GM12875 (cell line): ENCODE results near the gene TNFSF4.

ENCODE experiments used
- H3K4me3 ChIP-seq: one replicate; pipeline ENCODE4 v1.5.1; 2011; ENCODE audit warnings: low read depth, low read length, control low read depth
- TF ChIP-seq, protein P1 (sequence below): IDR thresholded peaks from 2 replicates; pipeline ENCODE4 v1.5.1; 2011; ENCODE audit warnings: low read depth, mild to moderate bottlenecking, control low read depth, inconsistent platforms, low read length, moderate library complexity, borderline replicate concordance; ENCODE audit not compliant: insufficient read depth

The TNFSF4 gene

DNA sequence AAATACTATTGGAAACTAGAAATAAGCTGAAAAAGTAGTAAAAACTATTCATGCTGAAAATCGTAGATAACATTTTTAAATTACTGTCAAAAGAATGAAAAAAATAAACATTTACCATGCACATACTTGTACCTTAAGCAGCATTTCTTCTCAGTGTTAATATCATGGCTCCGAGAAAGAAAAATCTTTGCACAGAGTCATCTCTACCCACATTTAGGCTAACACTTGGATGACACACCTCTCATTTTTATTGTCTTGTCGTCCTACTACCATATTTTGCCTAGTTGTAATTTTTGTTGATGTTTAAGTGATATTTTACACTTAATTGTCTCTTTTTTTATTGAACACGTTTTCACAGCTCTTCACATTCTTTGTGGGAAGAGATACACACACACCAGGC, 1.7 kb upstream of the TNFSF4 start:
- H3K4me3 ChIP-seq = no peak overlapping the region
- TF ChIP-seq, protein P1, sequence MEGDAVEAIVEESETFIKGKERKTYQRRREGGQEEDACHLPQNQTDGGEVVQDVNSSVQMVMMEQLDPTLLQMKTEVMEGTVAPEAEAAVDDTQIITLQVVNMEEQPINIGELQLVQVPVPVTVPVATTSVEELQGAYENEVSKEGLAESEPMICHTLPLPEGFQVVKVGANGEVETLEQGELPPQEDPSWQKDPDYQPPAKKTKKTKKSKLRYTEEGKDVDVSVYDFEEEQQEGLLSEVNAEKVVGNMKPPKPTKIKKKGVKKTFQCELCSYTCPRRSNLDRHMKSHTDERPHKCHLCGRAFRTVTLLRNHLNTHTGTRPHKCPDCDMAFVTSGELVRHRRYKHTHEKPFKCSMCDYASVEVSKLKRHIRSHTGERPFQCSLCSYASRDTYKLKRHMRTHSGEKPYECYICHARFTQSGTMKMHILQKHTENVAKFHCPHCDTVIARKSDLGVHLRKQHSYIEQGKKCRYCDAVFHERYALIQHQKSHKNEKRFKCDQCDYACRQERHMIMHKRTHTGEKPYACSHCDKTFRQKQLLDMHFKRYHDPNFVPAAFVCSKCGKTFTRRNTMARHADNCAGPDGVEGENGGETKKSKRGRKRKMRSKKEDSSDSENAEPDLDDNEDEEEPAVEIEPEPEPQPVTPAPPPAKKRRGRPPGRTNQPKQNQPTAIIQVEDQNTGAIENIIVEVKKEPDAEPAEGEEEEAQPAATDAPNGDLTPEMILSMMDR = no peak

- TF ChIP-seq, protein P1 = no peak
- H3K4me3 ChIP-seq = no peak overlapping the region
Observed at GRCh38 chr1:173208146-173208545, 1.0 kb upstream of the TNFSF4 start.

- TF ChIP-seq, protein P1 = no peak
- no peak overlapping the region for H3K4me3 ChIP-seq
Observed at GRCh38 chr1:173205146-173206051, 1.7 kb downstream of the TNFSF4 start.

GRCh38 chr1:173204693-173205092, 2.4 kb downstream of the TNFSF4 start:
- H3K4me3 ChIP-seq = no peak overlapping the region
- TF ChIP-seq, protein P1 = no peak

GRCh38 chr1:173202424-173203145, 4.5 kb downstream of the TNFSF4 start:
- no peak overlapping the region for H3K4me3 ChIP-seq
- TF ChIP-seq, protein P1 = peak; percentile 39; the same call in 1 of the 2 replicates

DNA sequence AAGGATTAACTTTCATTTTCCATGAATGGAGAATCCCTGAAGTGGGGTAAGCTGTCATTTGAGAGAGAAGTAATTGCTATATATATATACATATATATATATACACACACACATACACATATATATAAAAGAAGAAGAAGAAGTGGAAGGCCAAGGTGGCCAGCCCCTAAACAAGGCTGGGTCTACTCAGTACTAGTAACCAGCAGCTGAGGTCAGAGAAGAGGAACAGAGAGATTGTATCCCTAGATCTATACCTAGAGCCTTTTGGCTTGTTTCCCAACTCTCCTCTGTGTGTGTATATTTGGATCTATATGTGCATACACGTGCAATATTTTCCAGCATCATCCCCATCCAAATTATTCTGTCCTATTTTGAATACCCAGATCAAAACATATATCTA, 5.2 kb downstream of the TNFSF4 start:
- TF ChIP-seq, protein P1 = no peak

GRCh38 chr1:173195596-173196088, 11.5 kb downstream of the TNFSF4 start:
- TF ChIP-seq, protein P1 = no peak
- no peak overlapping the region for H3K4me3 ChIP-seq

More for the DNA sequence above, 5.2 kb downstream of the TNFSF4 start:
- no peak overlapping the region for H3K4me3 ChIP-seq
